HepG2 (cell line): ENCODE data around the gene ADGRB3. TPM values are rescaled to one million over a fixed set of nuclear protein-coding genes. Genes with fewer than 3 reads are reported as not detected.

Source experiments
- ATAD3A ChIP-seq: sonication (generic); formaldehyde crosslinking; IDR thresholded peaks from 2 replicates; pipeline ENCODE4 v1.4.0; 2020; ENCODE audit warnings: missing genetic modification reagents
- BRD4 ChIP-seq: sonication (generic); formaldehyde crosslinking; IDR thresholded peaks from 2 replicates; pipeline ENCODE4 v1.4.0; 2020; ENCODE audit warnings: missing genetic modification reagents
- CCAR2 ChIP-seq: fragments of 200-400 bp; formaldehyde crosslinking; optimal IDR thresholded peaks from 2 replicates; pipeline ENCODE3; 2018; ENCODE audit warnings: low read depth, mild to moderate bottlenecking, low read length, moderate library complexity
- CHCHD3 ChIP-seq: sonication (generic); formaldehyde crosslinking; IDR thresholded peaks from 2 replicates; pipeline ENCODE4 v1.8.0; 2022; ENCODE audit warnings: mild to moderate bottlenecking, missing genetic modification reagents, moderate library complexity
- GLI4 ChIP-seq: sonication (generic); formaldehyde crosslinking; IDR thresholded peaks from 2 replicates; pipeline ENCODE4 v1.5.1; 2020; ENCODE audit warnings: missing genetic modification reagents, mild to moderate bottlenecking, moderate library complexity, borderline replicate concordance
- IKZF1 ChIP-seq: fragments of 450-650 bp; IDR thresholded peaks from 2 replicates; pipeline ENCODE4 v1.7.1; 2016
- JDP2 ChIP-seq: sonication (generic); formaldehyde crosslinking; IDR thresholded peaks from 2 replicates; pipeline ENCODE4 v1.8.1; 2022; ENCODE audit warnings: missing genetic modification reagents, borderline replicate concordance
- KDM3A ChIP-seq: IDR thresholded peaks from 2 replicates; pipeline ENCODE4 v1.6.1; 2018; ENCODE audit warnings: low read depth, missing compliant biosample characterization
- NONO ChIP-seq, 2 experiments: fragments of 450-650 bp in 1 of 2; sonication (generic) in 1 of 2; formaldehyde crosslinking in 1 of 2; IDR thresholded peaks in 1 of 2; conservative IDR thresholded peaks in 1 of 2; 2 replicates each; pipeline versions ENCODE4 v1.6.1 to v1.8.0; 2017 to 2022; ENCODE audit warnings: mild to moderate bottlenecking in 1 of 2, missing genetic modification reagents in 1 of 2, moderate library complexity in 1 of 2
- NR2C2 ChIP-seq: sonication (generic); formaldehyde crosslinking; IDR thresholded peaks from 2 replicates; pipeline ENCODE4 v1.4.0; 2020; ENCODE audit warnings: missing genetic modification reagents, mild to moderate bottlenecking, moderate library complexity, borderline replicate concordance
- PRMT3 ChIP-seq: sonication (generic); formaldehyde crosslinking; IDR thresholded peaks from 2 replicates; pipeline ENCODE4 v1.8.1; 2022; ENCODE audit warnings: low read depth, mild to moderate bottlenecking, moderate library complexity, missing genetic modification reagents, borderline replicate concordance
- RFX5 ChIP-seq: IDR thresholded peaks from 2 replicates; pipeline ENCODE4 v1.6.1; 2011; ENCODE audit warnings: low read depth, low read length, improper control_type of control experiment
- SMYD3 ChIP-seq: sonication (generic); formaldehyde crosslinking; IDR thresholded peaks from 2 replicates; pipeline ENCODE4 v1.8.1; 2023; ENCODE audit warnings: mild to moderate bottlenecking, missing genetic modification reagents
- ZBTB3 ChIP-seq: sonication (generic); formaldehyde crosslinking; IDR thresholded peaks from 2 replicates; pipeline ENCODE4 v1.4.0; 2020; ENCODE audit warnings: low read depth, mild to moderate bottlenecking, moderate library complexity, missing genetic modification reagents, borderline replicate concordance
- ZBTB8A ChIP-seq: sonication (generic); formaldehyde crosslinking; IDR thresholded peaks from 2 replicates; pipeline ENCODE4 v1.4.0; 2020; ENCODE audit warnings: mild to moderate bottlenecking, low read depth, missing genetic modification reagents, borderline replicate concordance
- ZNF235 ChIP-seq: sonication (generic); formaldehyde crosslinking; IDR thresholded peaks from 2 replicates; pipeline ENCODE4 v1.8.1; 2023; ENCODE audit warnings: mild to moderate bottlenecking, missing genetic modification reagents, borderline replicate concordance
- ZNF441 ChIP-seq: sonication (generic); formaldehyde crosslinking; IDR thresholded peaks from 2 replicates; pipeline ENCODE4 v1.7.0; 2021; ENCODE audit warnings: missing genetic modification reagents, borderline replicate concordance
- ZNF556 ChIP-seq: sonication (generic); formaldehyde crosslinking; IDR thresholded peaks from 2 replicates; pipeline ENCODE4 v1.4.0; 2020; ENCODE audit warnings: mild to moderate bottlenecking, missing genetic modification reagents, borderline replicate concordance
- ZSCAN21 ChIP-seq: sonication (generic); formaldehyde crosslinking; IDR thresholded peaks from 2 replicates; pipeline ENCODE4 v1.8.0; 2022; ENCODE audit warnings: mild to moderate bottlenecking, missing genetic modification reagents, moderate library complexity, borderline replicate concordance
- ZSCAN22 ChIP-seq: sonication (generic); formaldehyde crosslinking; IDR thresholded peaks from 2 replicates; pipeline ENCODE4 v1.4.0; 2020; ENCODE audit warnings: mild to moderate bottlenecking, missing genetic modification reagents
- polyA plus RNA-seq, 8 experiments: library from polyadenylated mRNA; depleted of rRNA in 3 of 8; stranded (reverse) in 7 of 8; unstranded in 1 of 8; fragments of >200 nt; fragmentation: Illumina TruSeq in 4 of 8; extraction: Trizol in 4 of 8; gene quantifications; 2 replicates each; pipeline versions ENCODE4 v1.2.1 to v1.2.3, GENCODE V29; 2011 to 2016; ENCODE audit warnings: low read depth in 4 of 8, missing spikeins in 1 of 8, mixed read lengths in 1 of 8; ENCODE audit not compliant: insufficient read depth in 1 of 8
- total RNA-seq, 5 experiments: library from RNA; depleted of rRNA; stranded (reverse); fragments of >200 nt; fragmentation: Illumina TruSeq; extraction: Trizol; gene quantifications; 2 replicates each; pipeline ENCODE4 v1.2.3, GENCODE V29; 2016; ENCODE audit warnings: low read depth in 1 of 5
- TF ChIP-seq, protein P1 (sequence below): sonication (generic); formaldehyde crosslinking; IDR thresholded peaks from 2 replicates; pipeline ENCODE4 v1.4.0; 2020; ENCODE audit warnings: missing genetic modification reagents
- TF ChIP-seq, protein P2 (sequence below): sonication (generic); formaldehyde crosslinking; IDR thresholded peaks from 2 replicates; pipeline ENCODE4 v1.4.0; 2020; ENCODE audit warnings: missing genetic modification reagents
- TF ChIP-seq, protein P3 (sequence below): IDR thresholded peaks from 2 replicates; pipeline ENCODE4 v1.6.1; 2016; ENCODE audit warnings: control low read depth
- TF ChIP-seq, protein P4 (sequence below): sonication (generic); formaldehyde crosslinking; IDR thresholded peaks from 2 replicates; pipeline ENCODE4; 2020; ENCODE audit warnings: missing genetic modification reagents, mild to moderate bottlenecking, borderline replicate concordance

ADGRB3 gene
- total and polyA plus RNA-seq, 2 of the 13 experiments (the other 11 are each of a cell fraction or from before 2014, with no cell fraction given) = not detected

DNA sequence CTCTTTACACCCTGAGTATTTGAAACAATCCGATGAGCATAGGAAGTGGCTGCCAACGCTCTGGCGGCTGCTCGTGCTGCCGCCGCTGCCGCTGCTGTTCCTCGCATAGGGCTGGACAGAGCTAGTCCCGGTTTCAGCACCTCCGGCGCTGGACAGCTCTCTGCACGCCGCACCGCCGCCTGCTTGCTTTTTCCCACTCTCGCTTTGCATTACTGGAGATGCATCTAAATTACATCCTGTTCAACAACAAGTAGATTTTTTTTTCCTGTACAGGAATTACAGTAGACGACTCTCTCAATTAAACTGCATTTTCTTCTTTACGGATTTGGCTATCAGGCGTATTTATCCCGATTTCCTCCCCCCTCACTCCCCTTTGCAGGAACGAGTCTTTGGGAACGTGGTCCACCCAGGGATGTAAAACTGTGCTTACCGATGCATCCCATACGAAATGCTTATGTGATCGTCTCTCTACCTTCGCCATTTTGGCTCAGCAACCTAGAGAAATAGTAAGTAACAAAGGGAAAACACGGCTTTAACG is 597.9 kb downstream of the ADGRB3 start (continued):
- TF ChIP-seq, protein P1, sequence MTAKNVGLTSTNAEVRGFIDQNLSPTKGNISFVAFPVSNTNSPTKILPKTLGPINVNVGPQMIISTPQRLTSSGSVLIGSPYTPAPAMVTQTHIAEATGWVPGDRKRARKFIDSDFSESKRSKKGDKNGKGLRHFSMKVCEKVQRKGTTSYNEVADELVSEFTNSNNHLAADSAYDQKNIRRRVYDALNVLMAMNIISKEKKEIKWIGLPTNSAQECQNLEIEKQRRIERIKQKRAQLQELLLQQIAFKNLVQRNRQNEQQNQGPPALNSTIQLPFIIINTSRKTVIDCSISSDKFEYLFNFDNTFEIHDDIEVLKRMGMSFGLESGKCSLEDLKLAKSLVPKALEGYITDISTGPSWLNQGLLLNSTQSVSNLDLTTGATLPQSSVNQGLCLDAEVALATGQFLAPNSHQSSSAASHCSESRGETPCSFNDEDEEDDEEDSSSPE (CRISPR knock-in tag) = peak; percentile 65
- TF ChIP-seq ZSCAN22 (CRISPR knock-in tag) (no peak), ZBTB3 (peak; percentile 68; the same call in 1 of the 2 replicates), RFX5 (no peak), BRD4 (CRISPR knock-in tag) (no peak), KDM3A (peak; percentile 80; the same call in 1 of the 2 replicates), NR2C2 (no peak), CHCHD3 (CRISPR knock-in tag) (peak; percentile 85), SMYD3 (peak; percentile 68; the same call in 1 of the 2 replicates), ZNF441 (CRISPR knock-in tag) (peak; percentile 97), ZBTB8A (CRISPR knock-in tag) (no peak), ZNF235 (CRISPR knock-in tag) (peak; percentile 96), GLI4 (peak; percentile 96; the same call in 1 of the 2 replicates), IKZF1 (no peak), PRMT3 (CRISPR knock-in tag) (peak; percentile 85; the same call in 1 of the 2 replicates), NONO (IDR thresholded peaks at IDR 0.05) (no peak), NONO (CRISPR knock-in tag; conservative IDR thresholded peaks at IDR 0.05) (no peak), ZNF556 (CRISPR knock-in tag) (peak; percentile 72; the same call in 1 of the 2 replicates), JDP2 (CRISPR knock-in tag) (peak; percentile 72; the same call in 1 of the 2 replicates), CCAR2 (no peak), ZSCAN21 (peak; percentile 97), ATAD3A (CRISPR knock-in tag) (peak; percentile 96)
- TF ChIP-seq, protein P2, sequence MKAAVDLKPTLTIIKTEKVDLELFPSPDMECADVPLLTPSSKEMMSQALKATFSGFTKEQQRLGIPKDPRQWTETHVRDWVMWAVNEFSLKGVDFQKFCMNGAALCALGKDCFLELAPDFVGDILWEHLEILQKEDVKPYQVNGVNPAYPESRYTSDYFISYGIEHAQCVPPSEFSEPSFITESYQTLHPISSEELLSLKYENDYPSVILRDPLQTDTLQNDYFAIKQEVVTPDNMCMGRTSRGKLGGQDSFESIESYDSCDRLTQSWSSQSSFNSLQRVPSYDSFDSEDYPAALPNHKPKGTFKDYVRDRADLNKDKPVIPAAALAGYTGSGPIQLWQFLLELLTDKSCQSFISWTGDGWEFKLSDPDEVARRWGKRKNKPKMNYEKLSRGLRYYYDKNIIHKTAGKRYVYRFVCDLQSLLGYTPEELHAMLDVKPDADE = peak; percentile 98; the same call in 1 of the 2 replicates
- TF ChIP-seq, protein P3, sequence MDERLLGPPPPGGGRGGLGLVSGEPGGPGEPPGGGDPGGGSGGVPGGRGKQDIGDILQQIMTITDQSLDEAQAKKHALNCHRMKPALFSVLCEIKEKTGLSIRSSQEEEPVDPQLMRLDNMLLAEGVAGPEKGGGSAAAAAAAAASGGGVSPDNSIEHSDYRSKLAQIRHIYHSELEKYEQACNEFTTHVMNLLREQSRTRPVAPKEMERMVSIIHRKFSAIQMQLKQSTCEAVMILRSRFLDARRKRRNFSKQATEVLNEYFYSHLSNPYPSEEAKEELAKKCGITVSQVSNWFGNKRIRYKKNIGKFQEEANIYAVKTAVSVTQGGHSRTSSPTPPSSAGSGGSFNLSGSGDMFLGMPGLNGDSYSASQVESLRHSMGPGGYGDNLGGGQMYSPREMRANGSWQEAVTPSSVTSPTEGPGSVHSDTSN (CRISPR knock-in tag) = no peak
- TF ChIP-seq, protein P4, sequence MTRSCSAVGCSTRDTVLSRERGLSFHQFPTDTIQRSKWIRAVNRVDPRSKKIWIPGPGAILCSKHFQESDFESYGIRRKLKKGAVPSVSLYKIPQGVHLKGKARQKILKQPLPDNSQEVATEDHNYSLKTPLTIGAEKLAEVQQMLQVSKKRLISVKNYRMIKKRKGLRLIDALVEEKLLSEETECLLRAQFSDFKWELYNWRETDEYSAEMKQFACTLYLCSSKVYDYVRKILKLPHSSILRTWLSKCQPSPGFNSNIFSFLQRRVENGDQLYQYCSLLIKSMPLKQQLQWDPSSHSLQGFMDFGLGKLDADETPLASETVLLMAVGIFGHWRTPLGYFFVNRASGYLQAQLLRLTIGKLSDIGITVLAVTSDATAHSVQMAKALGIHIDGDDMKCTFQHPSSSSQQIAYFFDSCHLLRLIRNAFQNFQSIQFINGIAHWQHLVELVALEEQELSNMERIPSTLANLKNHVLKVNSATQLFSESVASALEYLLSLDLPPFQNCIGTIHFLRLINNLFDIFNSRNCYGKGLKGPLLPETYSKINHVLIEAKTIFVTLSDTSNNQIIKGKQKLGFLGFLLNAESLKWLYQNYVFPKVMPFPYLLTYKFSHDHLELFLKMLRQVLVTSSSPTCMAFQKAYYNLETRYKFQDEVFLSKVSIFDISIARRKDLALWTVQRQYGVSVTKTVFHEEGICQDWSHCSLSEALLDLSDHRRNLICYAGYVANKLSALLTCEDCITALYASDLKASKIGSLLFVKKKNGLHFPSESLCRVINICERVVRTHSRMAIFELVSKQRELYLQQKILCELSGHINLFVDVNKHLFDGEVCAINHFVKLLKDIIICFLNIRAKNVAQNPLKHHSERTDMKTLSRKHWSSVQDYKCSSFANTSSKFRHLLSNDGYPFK (CRISPR knock-in tag) = peak; percentile 45; the same call in 1 of the 2 replicates
